Ovary (tissue), 9 donors: ENCODE measurements around the gene TMEM198. TPM values are rescaled to one million over a fixed set of nuclear protein-coding genes. Genes with fewer than 3 reads are reported as not detected.

ENCODE experiments used
- DNase-seq, 5 donors: peaks; one replicate each; pipeline ENCODE4 v3.0.0-alpha.2; 2019 to 2020
- H3K27ac ChIP-seq, 2 donors: fragments of 200-600 bp; one replicate each; pipeline versions ENCODE4 v1.5.1 to v1.8.0; 2019 to 2022
- H3K27me3 ChIP-seq: fragments of 200-600 bp; one replicate; pipeline ENCODE4 v1.8.0; 2022
- H3K36me3 ChIP-seq: fragments of 200-600 bp; sonication (generic); one replicate; pipeline ENCODE4 v1.5.1; 2019
- H3K4me1 ChIP-seq: one replicate; pipeline ENCODE4 v1.8.1; 2013; ENCODE audit warnings: mild to moderate bottlenecking, moderate library complexity; ENCODE audit not compliant: insufficient read depth
- H3K4me3 ChIP-seq: fragments of 200-600 bp; sonication (generic); one replicate; pipeline ENCODE4 v1.5.1; 2017
- H3K9me3 ChIP-seq, 2 donors: fragments of 200-600 bp in 1 of 2; sonication (generic) in 1 of 2; one replicate each; pipeline versions ENCODE4 v1.5.1 to v1.8.1; 2013 to 2019; ENCODE audit warnings: mild to moderate bottlenecking in 1 of 2, moderate library complexity in 1 of 2
- EP300 ChIP-seq: sonication (generic); formaldehyde crosslinking; IDR thresholded peaks from one replicate; pipeline ENCODE4 v1.6.1; 2017; ENCODE audit warnings: antibody characterized with exemption
- POLR2A ChIP-seq: fragments of 450-650 bp; IDR thresholded peaks from one replicate; pipeline ENCODE4 v1.6.1; 2017; ENCODE audit warnings: antibody characterized with exemption, mild to moderate bottlenecking, moderate library complexity
- WGBS, 3 donors: extraction: QIAGEN DNeasy Blood & Tissue Kit in 1 of 3; methylation state at CpG; one replicate each; pipeline versions ENCODE4 v1.1.5 to v1.1.7; 2013 to 2017; 5-methylcytosine and 5-hydroxymethylcytosine counted together
- intact Hi-C, 4 donors: fragments of 100-400 bp; cut with DNase I; formaldehyde crosslinking; loops; one replicate each; pipeline versions ENCODE4 v1.11.0 to v1.15.1; 2022 to 2023
- polyA plus RNA-seq, 2 donors: library from polyadenylated mRNA; stranded (reverse); fragments of 200-250 nt in 1 of 2; fragments of 350-450 nt in 1 of 2; fragmentation: Illumina TruSeq in 1 of 2; extraction: RNeasy Lipid Tissue Mini Kit (QIAGEN cat#74804) in 1 of 2; gene quantifications; one replicate each; pipeline ENCODE4 v1.2.3, GENCODE V29; 2013 to 2014
- total RNA-seq, 7 donors: library from RNA; depleted of rRNA in 2 of 7; stranded (reverse); fragments of >200 nt in 2 of 7; fragmentation: NEBNext Ultra II Directional in 3 of 7; extraction: Animal tissue kit (Norgen Biotek cat#: 25700) in 3 of 7; gene quantifications; one replicate each; pipeline versions ENCODE4 v1.1.0 to v1.2.4, GENCODE V29; 2016 to 2023
- TF ChIP-seq, protein P1 (sequence below), 3 donors: fragments of 450-650 bp in 2 of 3; fragments of 200-600 bp in 1 of 3; IDR thresholded peaks; one replicate each; pipeline versions ENCODE4 v1.5.1 to v1.8.0; 2016 to 2022; ENCODE audit warnings: antibody characterized with exemption in 3 of 3, mild to moderate bottlenecking in 1 of 3
- donor health status: DM: no; HTN: no; CAD: no; lungs with moderate emphysema.
- donor health status: DM: no; HTN: no; CAD: no.
- donor health status: Bipolar disorder and iron deficiency.
- donor health status: DM: yes; HTN: yes; CAD: no.
- donor health status: DM: no; HTN: no; CAD: no.
- donor health status: DM: yes; HTN: yes; CAD: no.

Gene TMEM198
- total and polyA plus RNA-seq, 9 donors: 0.62 to 22.7 (median 10.4) TPM

DNA sequence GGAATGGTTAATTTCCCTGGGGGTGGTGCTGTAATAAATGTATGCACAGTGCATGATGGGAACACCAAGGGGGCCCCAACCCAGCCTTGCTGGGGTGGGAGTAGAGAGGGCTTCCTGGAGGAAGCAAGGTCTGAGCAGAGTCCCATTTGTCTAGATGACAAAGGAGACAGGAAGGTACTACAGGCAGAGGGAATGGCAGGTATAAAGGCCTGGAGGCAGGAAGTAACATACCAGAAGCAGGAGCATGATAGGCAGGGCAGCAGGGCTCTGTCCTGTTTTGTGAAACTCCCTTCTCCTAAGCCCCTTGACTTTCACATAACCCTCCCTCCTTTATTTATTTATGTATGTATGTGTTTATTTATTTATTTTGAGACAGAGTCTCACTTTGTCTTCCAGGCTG lies 41.2 kb upstream of the TMEM198 start:
- no peak for DNase-seq
- TF ChIP-seq, protein P1, sequence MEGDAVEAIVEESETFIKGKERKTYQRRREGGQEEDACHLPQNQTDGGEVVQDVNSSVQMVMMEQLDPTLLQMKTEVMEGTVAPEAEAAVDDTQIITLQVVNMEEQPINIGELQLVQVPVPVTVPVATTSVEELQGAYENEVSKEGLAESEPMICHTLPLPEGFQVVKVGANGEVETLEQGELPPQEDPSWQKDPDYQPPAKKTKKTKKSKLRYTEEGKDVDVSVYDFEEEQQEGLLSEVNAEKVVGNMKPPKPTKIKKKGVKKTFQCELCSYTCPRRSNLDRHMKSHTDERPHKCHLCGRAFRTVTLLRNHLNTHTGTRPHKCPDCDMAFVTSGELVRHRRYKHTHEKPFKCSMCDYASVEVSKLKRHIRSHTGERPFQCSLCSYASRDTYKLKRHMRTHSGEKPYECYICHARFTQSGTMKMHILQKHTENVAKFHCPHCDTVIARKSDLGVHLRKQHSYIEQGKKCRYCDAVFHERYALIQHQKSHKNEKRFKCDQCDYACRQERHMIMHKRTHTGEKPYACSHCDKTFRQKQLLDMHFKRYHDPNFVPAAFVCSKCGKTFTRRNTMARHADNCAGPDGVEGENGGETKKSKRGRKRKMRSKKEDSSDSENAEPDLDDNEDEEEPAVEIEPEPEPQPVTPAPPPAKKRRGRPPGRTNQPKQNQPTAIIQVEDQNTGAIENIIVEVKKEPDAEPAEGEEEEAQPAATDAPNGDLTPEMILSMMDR (IDR thresholded peaks at IDR 0.05): no peak
- TF ChIP-seq EP300 (no peak), POLR2A (no peak)
- Histone ChIP-seq H3K36me3 (no peaks in the 10 kb centered on the region), H3K9me3 (no peaks in the 10 kb centered on the region), H3K27ac (no peak overlapping the region), H3K27me3 (no peaks in the 10 kb centered on the region), H3K4me3 (no peak overlapping the region), H3K4me1 (no peaks in the 10 kb centered on the region)
- intact Hi-C loops: no loop called here

DNA sequence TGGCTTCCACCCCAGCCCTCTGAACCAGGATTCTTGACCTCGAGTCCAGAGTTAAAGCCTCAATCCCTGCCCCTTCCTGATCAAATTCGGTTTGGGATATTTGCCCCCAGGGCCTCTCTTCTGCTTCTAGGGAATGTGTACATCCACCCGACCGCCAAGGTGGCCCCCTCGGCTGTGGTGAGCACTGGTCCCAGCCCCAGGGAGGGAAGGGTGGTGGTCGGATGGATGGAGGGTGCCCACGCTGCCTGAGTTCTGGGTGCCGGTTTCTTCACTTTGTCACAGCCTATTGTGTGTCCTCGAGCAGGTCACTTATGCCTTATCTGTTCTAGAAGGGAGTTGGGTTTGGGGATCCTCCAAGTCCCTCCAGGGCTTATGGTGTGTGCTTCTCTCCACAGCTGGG lies 38.2 kb upstream of the TMEM198 start:
- H3K27ac ChIP-seq: no peak overlapping the region
- H3K36me3 ChIP-seq: no peaks in the 10 kb centered on the region
- DNase-seq: no peak
- intact Hi-C loops: no loop called here
- H3K4me1 ChIP-seq: peaks cover 6% of the 10 kb centered on the region
- H3K27me3 ChIP-seq: no peaks in the 10 kb centered on the region
- no peak overlapping the region for H3K4me3 ChIP-seq
- 88 to 92% (median 90%) methylated on average over 9 of the region's 9 CpGs for WGBS, 3 donors
- H3K9me3 ChIP-seq: no peaks in the 10 kb centered on the region
- TF ChIP-seq EP300 (no peak), POLR2A (no peak)
- TF ChIP-seq, protein P1 (IDR thresholded peaks at IDR 0.05): no peak

DNA sequence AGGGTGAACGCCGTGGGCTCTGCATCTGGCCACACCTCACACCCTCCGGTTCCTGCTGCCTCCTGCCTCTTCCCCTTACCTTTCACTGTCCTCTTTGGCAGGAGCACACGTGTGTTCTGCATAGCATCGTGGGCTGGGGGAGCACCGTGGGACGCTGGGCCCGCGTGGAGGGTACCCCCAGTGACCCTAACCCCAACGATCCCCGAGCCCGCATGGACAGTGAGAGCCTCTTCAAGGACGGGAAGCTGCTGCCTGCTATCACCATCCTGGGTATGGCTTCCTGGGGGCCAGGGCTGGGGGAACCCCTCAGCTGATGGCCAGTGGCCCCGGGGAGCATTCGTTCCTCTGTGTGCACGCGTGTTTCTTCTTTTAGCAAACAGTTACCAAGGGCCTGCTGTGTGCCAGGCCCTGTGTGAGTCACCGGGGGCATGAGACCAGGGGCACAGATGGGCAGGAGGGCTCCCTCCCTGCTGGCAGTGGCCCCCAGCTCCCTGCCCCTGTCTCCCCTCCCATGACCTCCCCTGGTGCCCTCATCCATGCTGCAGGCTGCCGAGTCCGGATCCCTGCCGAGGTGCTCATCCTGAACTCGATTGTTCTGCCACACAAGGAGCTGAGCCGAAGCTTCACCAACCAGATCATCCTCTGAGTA lies 37.6 kb upstream of the TMEM198 start:
- Histone ChIP-seq H3K9me3 (no peaks in the 10 kb centered on the region), H3K27me3 (no peaks in the 10 kb centered on the region), H3K27ac (no peak overlapping the region), H3K4me3 (no peak overlapping the region), H3K36me3 (no peaks in the 10 kb centered on the region), H3K4me1 (peaks cover 6% of the 10 kb centered on the region)
- TF ChIP-seq, protein P1 (IDR thresholded peaks at IDR 0.05): no peak
- WGBS, 3 donors: 76 to 84% (median 81%) methylated on average over 23 of the region's 23 CpGs
- intact Hi-C loops: no loop called here
- no peak for DNase-seq

DNA sequence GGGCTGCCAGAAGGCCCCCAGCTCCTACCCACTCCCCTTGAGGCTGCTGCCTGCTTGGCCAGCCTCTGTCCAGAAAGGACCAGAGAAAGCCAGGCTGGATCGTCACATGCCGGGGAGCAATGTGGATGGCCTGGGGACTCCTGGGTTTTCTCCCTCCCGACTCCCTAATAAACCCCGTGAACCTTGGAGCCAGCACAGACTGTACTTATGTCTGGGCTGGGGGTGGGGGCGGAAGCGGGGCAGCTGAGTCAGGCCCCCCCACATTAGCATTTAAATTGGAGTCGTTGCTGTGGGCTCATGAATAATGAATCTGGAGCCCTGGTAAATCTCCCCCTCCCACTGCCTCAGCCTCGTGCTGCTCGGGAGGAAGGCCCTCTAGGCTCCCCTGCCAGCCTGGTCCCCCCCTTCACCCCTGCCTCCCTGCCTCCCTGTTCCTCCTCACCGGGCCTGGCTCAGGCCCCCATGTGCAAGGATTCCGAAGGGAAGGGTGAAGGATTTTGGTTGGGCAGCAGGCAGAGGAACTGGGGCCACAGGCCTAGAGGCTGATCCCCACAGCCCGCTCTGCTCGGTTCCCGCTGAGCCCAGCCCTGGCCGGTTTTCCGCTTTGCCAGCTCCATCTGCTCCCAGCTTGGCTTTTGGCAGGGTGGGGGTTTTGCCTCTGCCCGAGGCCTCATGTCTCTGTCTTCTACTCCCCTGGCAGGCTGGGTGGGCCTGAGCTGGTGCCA lies 36.9 kb upstream of the TMEM198 start:
- intact Hi-C loops: no loop called here
- WGBS, 3 donors: 76 to 81% (median 80%) methylated on average over 17 of the region's 17 CpGs
- no peak overlapping the region for H3K4me3 ChIP-seq
- peaks cover 6% of the 10 kb centered on the region for H3K4me1 ChIP-seq
- no peak overlapping the region for H3K27ac ChIP-seq
- no peaks in the 10 kb centered on the region for H3K27me3 ChIP-seq
- H3K9me3 ChIP-seq: no peaks in the 10 kb centered on the region
- no peak for DNase-seq
- TF ChIP-seq POLR2A (no peak), EP300 (no peak)
- TF ChIP-seq, protein P1 (IDR thresholded peaks at IDR 0.05): no peak
- no peaks in the 10 kb centered on the region for H3K36me3 ChIP-seq
